ENCODE measurements around the gene ZNF225.

The ZNF225 gene

DNA sequence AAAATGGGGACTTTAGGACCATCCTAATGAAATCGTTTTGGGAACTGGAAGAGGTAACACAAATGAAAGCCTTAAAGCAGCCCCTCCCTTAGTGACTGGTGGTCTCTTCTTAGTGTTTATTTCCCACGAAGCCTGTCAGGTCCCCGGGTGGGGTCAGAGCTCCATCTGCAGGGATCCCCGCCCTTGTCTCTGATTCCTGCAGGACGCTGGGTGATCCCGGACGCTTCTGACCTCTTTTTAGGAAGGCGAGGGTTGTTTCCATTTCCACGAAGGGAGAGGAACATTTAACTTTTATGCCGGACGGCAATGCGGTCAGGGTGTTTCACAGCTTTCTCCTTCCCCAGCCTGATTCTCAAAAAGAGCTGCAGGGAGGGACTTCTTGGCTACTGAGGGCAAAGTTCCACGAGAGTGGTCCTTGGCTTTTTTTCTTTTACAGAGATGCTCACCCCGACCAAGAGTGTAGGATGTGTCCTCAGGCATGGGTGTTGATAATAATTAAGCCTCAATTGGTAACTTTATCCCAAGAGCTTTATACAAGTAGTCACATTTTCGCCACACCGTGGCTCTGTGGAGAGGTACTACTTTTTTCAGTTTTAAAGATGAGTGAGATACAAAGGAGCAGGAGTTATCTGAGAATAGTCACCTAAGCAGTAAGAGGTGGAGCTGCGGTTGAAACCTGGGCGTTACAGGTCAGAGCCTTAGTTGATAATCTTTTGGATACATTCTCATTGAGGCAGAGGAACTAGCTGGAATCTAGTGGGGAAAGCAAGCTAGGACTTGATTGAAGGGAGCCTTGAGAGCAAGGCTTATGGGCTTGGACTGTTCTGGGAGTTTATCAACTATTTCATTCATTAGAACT lies 40.4 kb upstream of the ZNF225 start:
- H3K4me2 ChIP-seq: peak overlapping the region; percentile 71
- peak overlapping the region; percentile 88 for H2AFZ ChIP-seq (ENCODE audit: low read depth)

DNA sequence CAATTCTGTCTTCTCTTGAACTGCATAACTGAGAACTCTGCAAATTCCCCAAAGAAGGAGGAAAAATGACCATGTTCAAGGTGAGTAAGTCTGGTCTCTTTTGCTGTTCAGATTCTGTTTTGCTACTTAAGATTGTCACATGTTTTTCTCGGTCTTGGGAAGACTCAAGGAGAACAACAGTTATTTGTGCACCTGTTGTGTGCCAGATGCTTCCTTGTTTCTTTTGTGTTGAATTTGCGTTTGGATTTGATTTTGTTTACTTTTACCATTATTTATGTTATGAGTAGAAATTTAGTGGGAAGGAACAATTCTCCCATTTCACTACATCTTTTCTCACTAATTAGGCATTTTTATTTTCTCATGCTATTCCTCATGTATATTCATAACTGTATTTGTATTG lies 36.9 kb upstream of the ZNF225 start:
- no peaks in the 10 kb centered on the region for H4K20me1 ChIP-seq (ENCODE audit: insufficient read depth)
- H3K36me3 ChIP-seq (ENCODE audit: insufficient read depth): no peaks in the 10 kb centered on the region
- H3K4me2 ChIP-seq: no peak overlapping the region
- H3K27ac ChIP-seq: no peak overlapping the region
- H3K27me3 ChIP-seq (ENCODE audit: insufficient read depth, low read depth): no peaks in the 10 kb centered on the region
- H3K9ac ChIP-seq: no peak overlapping the region
- no peaks in the 10 kb centered on the region for H3K4me1 ChIP-seq (ENCODE audit: low read depth, poor library complexity, severe bottlenecking)
- TF ChIP-seq, protein P1, sequence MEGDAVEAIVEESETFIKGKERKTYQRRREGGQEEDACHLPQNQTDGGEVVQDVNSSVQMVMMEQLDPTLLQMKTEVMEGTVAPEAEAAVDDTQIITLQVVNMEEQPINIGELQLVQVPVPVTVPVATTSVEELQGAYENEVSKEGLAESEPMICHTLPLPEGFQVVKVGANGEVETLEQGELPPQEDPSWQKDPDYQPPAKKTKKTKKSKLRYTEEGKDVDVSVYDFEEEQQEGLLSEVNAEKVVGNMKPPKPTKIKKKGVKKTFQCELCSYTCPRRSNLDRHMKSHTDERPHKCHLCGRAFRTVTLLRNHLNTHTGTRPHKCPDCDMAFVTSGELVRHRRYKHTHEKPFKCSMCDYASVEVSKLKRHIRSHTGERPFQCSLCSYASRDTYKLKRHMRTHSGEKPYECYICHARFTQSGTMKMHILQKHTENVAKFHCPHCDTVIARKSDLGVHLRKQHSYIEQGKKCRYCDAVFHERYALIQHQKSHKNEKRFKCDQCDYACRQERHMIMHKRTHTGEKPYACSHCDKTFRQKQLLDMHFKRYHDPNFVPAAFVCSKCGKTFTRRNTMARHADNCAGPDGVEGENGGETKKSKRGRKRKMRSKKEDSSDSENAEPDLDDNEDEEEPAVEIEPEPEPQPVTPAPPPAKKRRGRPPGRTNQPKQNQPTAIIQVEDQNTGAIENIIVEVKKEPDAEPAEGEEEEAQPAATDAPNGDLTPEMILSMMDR (conservative IDR thresholded peaks at IDR 0.05; ENCODE audit: low read depth, low read length): no peak
- H2AFZ ChIP-seq (ENCODE audit: low read depth): no peak overlapping the region
- H3K4me3 ChIP-seq (IDR thresholded peaks at IDR 0.05; ENCODE audit: insufficient read depth, low read depth, low read length): no peak overlapping the region
- H3K79me2 ChIP-seq (ENCODE audit: insufficient read depth, low read depth): no peaks in the 10 kb centered on the region

More for the DNA sequence above, 40.4 kb upstream of the ZNF225 start:
- H3K27ac ChIP-seq: no peak overlapping the region
- no peaks in the 10 kb centered on the region for H3K4me1 ChIP-seq (ENCODE audit: low read depth, poor library complexity, severe bottlenecking)
- no peaks in the 10 kb centered on the region for H4K20me1 ChIP-seq (ENCODE audit: insufficient read depth)
- H3K9ac ChIP-seq: no peak overlapping the region
- TF ChIP-seq, protein P1 (conservative IDR thresholded peaks at IDR 0.05; ENCODE audit: low read depth, low read length): no peak
- H3K79me2 ChIP-seq (ENCODE audit: insufficient read depth, low read depth): no peaks in the 10 kb centered on the region
- H3K27me3 ChIP-seq (ENCODE audit: insufficient read depth, low read depth): no peaks in the 10 kb centered on the region
- no peaks in the 10 kb centered on the region for H3K36me3 ChIP-seq (ENCODE audit: insufficient read depth)
- H3K4me3 ChIP-seq (IDR thresholded peaks at IDR 0.05; ENCODE audit: insufficient read depth, low read depth, low read length): no peak overlapping the region

DNA sequence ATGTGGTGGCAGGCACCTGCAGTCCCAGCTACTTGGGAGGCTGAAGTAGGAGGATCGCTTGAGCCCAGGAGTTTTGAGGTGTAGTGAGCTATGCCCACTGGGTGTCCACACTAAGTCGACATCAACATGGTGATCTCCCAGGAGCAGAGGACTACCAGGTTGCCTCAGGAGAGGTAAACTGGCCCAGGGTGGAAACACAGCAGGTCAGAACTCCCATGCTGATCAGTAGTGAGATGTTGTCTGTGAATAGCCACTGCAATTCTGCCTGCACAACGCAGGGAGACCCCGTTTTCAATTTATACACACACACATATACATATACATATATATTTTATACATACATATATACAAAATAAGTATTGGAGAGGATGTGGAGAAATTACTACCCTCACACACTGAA lies 21.1 kb upstream of the ZNF225 start:
- Histone ChIP-seq H3K27ac (no peak overlapping the region), H3K36me3 (ENCODE audit: insufficient read depth) (no peaks in the 10 kb centered on the region), H3K79me2 (ENCODE audit: insufficient read depth, low read depth) (peaks cover 19% of the 10 kb centered on the region), H3K4me2 (no peak overlapping the region), H3K4me3 (IDR thresholded peaks at IDR 0.05; ENCODE audit: insufficient read depth, low read depth, low read length) (no peak overlapping the region), H2AFZ (ENCODE audit: low read depth) (no peak overlapping the region), H3K27me3 (ENCODE audit: insufficient read depth, low read depth) (no peaks in the 10 kb centered on the region), H3K9ac (no peak overlapping the region), H4K20me1 (ENCODE audit: insufficient read depth) (no peaks in the 10 kb centered on the region), H3K4me1 (ENCODE audit: low read depth, poor library complexity, severe bottlenecking) (peaks cover 13% of the 10 kb centered on the region)
- TF ChIP-seq, protein P1 (conservative IDR thresholded peaks at IDR 0.05; ENCODE audit: low read depth, low read length): no peak

DNA sequence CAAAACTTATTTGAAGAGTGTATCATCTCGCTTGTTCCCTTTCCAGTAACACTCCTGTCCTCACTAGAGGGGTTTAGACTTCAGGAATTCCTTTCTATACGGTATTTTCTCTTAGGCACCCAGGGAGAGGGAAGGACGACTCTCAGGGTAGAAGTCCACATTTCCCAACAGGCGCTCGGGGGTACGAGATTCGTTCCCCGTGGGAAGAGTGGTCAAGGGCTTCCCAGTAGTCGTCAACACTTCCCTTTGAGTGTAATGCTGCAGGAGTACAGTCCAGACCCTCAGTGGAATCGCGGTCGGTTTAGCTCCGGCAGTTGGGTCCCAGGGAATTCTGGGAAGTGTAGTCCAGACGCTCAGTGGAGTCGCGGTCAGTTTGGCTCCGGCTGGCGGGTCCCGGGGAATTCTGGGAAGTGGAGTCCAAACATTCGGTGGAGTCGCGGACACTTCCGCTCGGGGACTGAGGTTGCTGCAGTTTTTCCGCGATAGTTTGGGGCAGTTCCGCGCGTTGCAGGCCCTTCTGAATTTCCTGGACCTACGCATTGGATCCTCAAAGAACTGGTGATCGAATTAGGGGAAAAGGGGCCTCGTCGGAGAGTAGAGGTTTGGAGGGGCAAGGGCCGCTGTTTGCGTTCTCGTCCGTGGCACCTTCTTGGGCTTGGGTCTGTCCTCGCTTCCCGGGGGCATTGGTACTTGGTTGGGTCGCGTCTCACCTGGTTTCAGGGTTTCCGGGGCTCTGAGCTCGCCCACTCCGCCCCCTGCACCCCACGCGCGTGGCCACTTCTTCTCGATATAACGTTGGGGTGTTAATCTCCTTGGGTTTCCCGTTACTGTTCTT lies 19.1 kb upstream of the ZNF225 start, which contains the start of gene ZNF224:
Gene ZNF224 (plus strand): TSS at position 431 of the 835 bp plus-strand sequence. CDS start 3,513 bp downstream, outside the sequence.
- TF ChIP-seq, protein P1 (conservative IDR thresholded peaks at IDR 0.05; ENCODE audit: low read depth, low read length): no peak
- no peak within 1 kb of the TSS; the same call in 1 of the 2 replicates for H3K27ac ChIP-seq
- no peaks in the 10 kb centered on the region for H4K20me1 ChIP-seq (ENCODE audit: insufficient read depth)
- peak within 1 kb of the TSS; percentile 99 for H2AFZ ChIP-seq (ENCODE audit: low read depth)
- peak within 1 kb of the TSS; percentile 39; the same call in 1 of the 2 replicates for H3K9ac ChIP-seq
- peak within 1 kb of the TSS; percentile 97 for H3K4me2 ChIP-seq
- no peaks in the 10 kb centered on the region for H3K36me3 ChIP-seq (ENCODE audit: insufficient read depth)
- H3K4me3 ChIP-seq (IDR thresholded peaks at IDR 0.05; ENCODE audit: insufficient read depth, low read depth, low read length): peak within 1 kb of the TSS; percentile 51
- peaks cover 13% of the 10 kb centered on the region for H3K4me1 ChIP-seq (ENCODE audit: low read depth, poor library complexity, severe bottlenecking)
- no peaks in the 10 kb centered on the region for H3K27me3 ChIP-seq (ENCODE audit: insufficient read depth, low read depth)
- H3K79me2 ChIP-seq (ENCODE audit: insufficient read depth, low read depth): peaks cover 19% of the 10 kb centered on the region

Data from KMS-11 (cell line).